Neural progenitor cell (in vitro differentiated cells): ENCODE measurements around the gene HS3ST2. TPM values are rescaled to one million over a fixed set of nuclear protein-coding genes. Genes with fewer than 3 reads are reported as not detected.

ENCODE experiments used
- DNase-seq: peaks from one replicate; pipeline ENCODE4 v3.0.0-alpha.2; 2016; ENCODE audit warnings: low spot score
- H2AFZ ChIP-seq: fragments of 200-600 bp; sonication (generic); replicated peaks from 2 replicates; pipeline ENCODE4 v1.6.1; 2016; ENCODE audit warnings: antibody characterized with exemption
- H3F3A ChIP-seq: fragments of 200-600 bp; sonication (generic); 2 replicates; pipeline ENCODE4 v1.6.1; 2016; ENCODE audit warnings: antibody characterized with exemption, low read depth
- H3K27ac ChIP-seq: fragments of 200-600 bp; sonication (generic); 2 replicates; pipeline ENCODE4 v1.5.1; 2016; ENCODE audit warnings: mild to moderate bottlenecking
- H3K27me3 ChIP-seq: fragments of 200-600 bp; sonication (generic); 2 replicates; pipeline ENCODE4 v1.6.1; 2016; ENCODE audit warnings: mild to moderate bottlenecking, moderate library complexity
- H3K36me3 ChIP-seq: fragments of 200-600 bp; sonication (generic); 2 replicates; pipeline ENCODE4 v1.5.1; 2016
- H3K4me1 ChIP-seq: fragments of 200-600 bp; sonication (generic); 2 replicates; pipeline ENCODE4 v1.6.1; 2016; ENCODE audit warnings: mixed run types
- H3K4me2 ChIP-seq: fragments of 200-600 bp; sonication (generic); 2 replicates; pipeline ENCODE4 v1.6.1; 2016
- H3K4me3 ChIP-seq: fragments of 200-600 bp; sonication (generic); 2 replicates; pipeline ENCODE4 v1.5.1; 2016
- H3K79me2 ChIP-seq: fragments of 200-600 bp; sonication (generic); 2 replicates; pipeline ENCODE4 v1.6.1; 2016; ENCODE audit warnings: low read depth
- H3K9ac ChIP-seq: fragments of 200-600 bp; sonication (generic); 2 replicates; pipeline ENCODE4 v1.6.1; 2016
- H3K9me3 ChIP-seq: fragments of 200-600 bp; sonication (generic); 2 replicates; pipeline ENCODE4 v1.5.1; 2016; ENCODE audit warnings: low read depth
- H4K20me1 ChIP-seq: fragments of 200-600 bp; sonication (generic); 2 replicates; pipeline ENCODE4 v1.6.1; 2016; ENCODE audit warnings: low read depth
- H3K27ac Mint-ChIP-seq: 3 replicates; pipeline ENCODE4 v1.8.0; 2021; ENCODE audit warnings: mixed read lengths
- H3K27me3 Mint-ChIP-seq: 2 replicates; pipeline ENCODE4 v1.8.0; 2022; ENCODE audit warnings: low read depth, mild to moderate bottlenecking, inconsistent platforms, moderate library complexity, mixed read lengths; ENCODE audit not compliant: insufficient read depth
- H3K36me3 Mint-ChIP-seq: 3 replicates; pipeline ENCODE4 v1.8.0; 2021; ENCODE audit warnings: mixed read lengths
- H3K4me1 Mint-ChIP-seq: 3 replicates; pipeline ENCODE4 v1.8.0; 2021; ENCODE audit warnings: mixed read lengths
- H3K4me3 Mint-ChIP-seq: 3 replicates; pipeline ENCODE4 v1.8.0; 2021; ENCODE audit warnings: mild to moderate bottlenecking, moderate library complexity, mixed read lengths
- H3K9me3 Mint-ChIP-seq: 3 replicates; pipeline ENCODE4 v1.8.0; 2020; ENCODE audit warnings: mixed read lengths
- EZH2 ChIP-seq: fragments of 200-600 bp; sonication (generic); IDR thresholded peaks from 2 replicates; pipeline ENCODE4 v1.6.1; 2017; ENCODE audit warnings: antibody characterized with exemption, mild to moderate bottlenecking, moderate library complexity
- EZH2phosphoT487 ChIP-seq: fragments of 200-600 bp; sonication (generic); IDR thresholded peaks from 2 replicates; pipeline ENCODE4 v1.6.1; 2017; ENCODE audit warnings: antibody characterized with exemption
- total RNA-seq: library from RNA; depleted of rRNA; stranded (reverse); fragments of >200 nt; gene quantifications from 2 replicates; pipeline ENCODE4 v1.2.3, GENCODE V29; 2015; ENCODE audit warnings: low replicate concordance
- TF ChIP-seq, protein P1 (sequence below): fragments of 200-600 bp; sonication (generic); IDR thresholded peaks from 2 replicates; pipeline ENCODE4 v1.5.1; 2017; ENCODE audit warnings: antibody characterized with exemption, mild to moderate bottlenecking

The HS3ST2 gene
- total RNA-seq, 1 donor from 2014 or later, result not detected

DNA sequence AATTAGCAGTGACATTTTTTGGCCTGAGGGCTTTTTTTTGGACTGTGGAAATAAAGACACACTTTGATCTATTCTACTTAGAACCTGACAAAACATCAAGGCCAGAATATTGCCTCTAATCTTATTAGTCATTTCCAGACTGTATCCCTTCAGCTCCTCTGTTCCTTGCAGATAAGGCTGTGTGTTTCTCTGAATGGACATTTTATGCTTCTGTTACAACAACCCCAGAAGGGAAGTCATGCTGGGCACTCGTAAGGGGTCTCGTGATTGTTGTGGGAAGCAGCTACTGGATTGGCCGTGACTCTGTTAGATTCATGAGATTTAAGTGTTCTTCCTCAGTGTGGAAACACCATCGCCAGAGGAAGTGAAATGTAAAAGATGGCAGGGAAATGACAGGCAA, 31.6 kb upstream of the HS3ST2 start:
- Mint-ChIP-seq H3K36me3 (no peaks in the 10 kb centered on the region), H3K4me1 (peaks cover 30% of the 10 kb centered on the region), H3K9me3 (no peaks in the 10 kb centered on the region), H3K27ac (peak overlapping the region; percentile 94), H3K4me3 (peak overlapping the region; percentile 70), H3K27me3 (peaks cover 5% of the 10 kb centered on the region)
- Histone ChIP-seq H3F3A (no peaks in the 10 kb centered on the region), H2AFZ (no peak overlapping the region), H3K27me3 (no peaks in the 10 kb centered on the region), H3K9ac (no peak overlapping the region), H3K79me2 (no peaks in the 10 kb centered on the region), H3K4me3 (no peak overlapping the region), H3K36me3 (no peaks in the 10 kb centered on the region), H3K4me2 (no peak overlapping the region), H3K27ac (no peak overlapping the region), H4K20me1 (no peaks in the 10 kb centered on the region), H3K4me1 (peaks cover 13% of the 10 kb centered on the region), H3K9me3 (no peaks in the 10 kb centered on the region)
- peak; percentile 15 for DNase-seq
- TF ChIP-seq, protein P1, sequence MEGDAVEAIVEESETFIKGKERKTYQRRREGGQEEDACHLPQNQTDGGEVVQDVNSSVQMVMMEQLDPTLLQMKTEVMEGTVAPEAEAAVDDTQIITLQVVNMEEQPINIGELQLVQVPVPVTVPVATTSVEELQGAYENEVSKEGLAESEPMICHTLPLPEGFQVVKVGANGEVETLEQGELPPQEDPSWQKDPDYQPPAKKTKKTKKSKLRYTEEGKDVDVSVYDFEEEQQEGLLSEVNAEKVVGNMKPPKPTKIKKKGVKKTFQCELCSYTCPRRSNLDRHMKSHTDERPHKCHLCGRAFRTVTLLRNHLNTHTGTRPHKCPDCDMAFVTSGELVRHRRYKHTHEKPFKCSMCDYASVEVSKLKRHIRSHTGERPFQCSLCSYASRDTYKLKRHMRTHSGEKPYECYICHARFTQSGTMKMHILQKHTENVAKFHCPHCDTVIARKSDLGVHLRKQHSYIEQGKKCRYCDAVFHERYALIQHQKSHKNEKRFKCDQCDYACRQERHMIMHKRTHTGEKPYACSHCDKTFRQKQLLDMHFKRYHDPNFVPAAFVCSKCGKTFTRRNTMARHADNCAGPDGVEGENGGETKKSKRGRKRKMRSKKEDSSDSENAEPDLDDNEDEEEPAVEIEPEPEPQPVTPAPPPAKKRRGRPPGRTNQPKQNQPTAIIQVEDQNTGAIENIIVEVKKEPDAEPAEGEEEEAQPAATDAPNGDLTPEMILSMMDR, result no peak
- TF ChIP-seq EZH2, result no peak
- TF ChIP-seq EZH2phosphoT487, result no peak

DNA sequence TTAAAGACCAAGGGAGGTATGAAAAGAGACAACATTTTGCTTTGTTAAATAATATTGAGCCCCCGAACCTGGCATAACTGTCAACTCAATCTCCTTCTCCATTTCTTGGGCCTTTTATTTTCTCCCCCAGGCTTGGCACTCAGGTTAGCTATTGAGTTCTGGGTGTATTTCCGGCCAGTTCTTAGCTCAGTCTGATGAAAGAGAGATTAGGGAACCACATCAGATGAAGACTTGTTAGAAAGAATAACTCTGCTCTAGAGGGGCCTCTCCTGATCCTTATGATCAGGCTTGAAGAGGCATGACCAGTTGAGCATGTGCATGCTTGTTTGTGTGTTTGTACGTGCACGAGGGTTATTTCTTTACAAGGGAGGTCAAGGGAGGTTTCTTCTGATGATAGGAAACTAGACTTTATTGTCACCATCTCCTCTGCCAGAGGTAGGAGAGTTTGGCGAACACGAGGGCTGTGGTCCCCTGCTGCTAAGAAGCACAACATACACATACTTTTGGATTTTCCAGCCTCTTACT, 29.2 kb upstream of the HS3ST2 start:
- no peak overlapping the region for H3K4me3 ChIP-seq
- H4K20me1 ChIP-seq, result no peaks in the 10 kb centered on the region
- Mint-ChIP-seq H3K4me3 (no peak overlapping the region), H3K9me3 (no peaks in the 10 kb centered on the region), H3K27ac (no peak overlapping the region), H3K27me3 (peaks cover 5% of the 10 kb centered on the region), H3K36me3 (no peaks in the 10 kb centered on the region), H3K4me1 (peaks cover 30% of the 10 kb centered on the region)
- no peaks in the 10 kb centered on the region for H3F3A ChIP-seq
- H3K79me2 ChIP-seq, result no peaks in the 10 kb centered on the region
- no peak overlapping the region for H3K27ac ChIP-seq
- no peaks in the 10 kb centered on the region for H3K36me3 ChIP-seq
- H2AFZ ChIP-seq, result no peak overlapping the region
- TF ChIP-seq, protein P1, result no peak
- TF ChIP-seq EZH2phosphoT487 (no peak), EZH2 (no peak)
- H3K9ac ChIP-seq, result no peak overlapping the region
- no peak overlapping the region for H3K4me2 ChIP-seq
- no peak for DNase-seq
- H3K27me3 ChIP-seq, result no peaks in the 10 kb centered on the region
- H3K4me1 ChIP-seq, result peaks cover 13% of the 10 kb centered on the region
- no peaks in the 10 kb centered on the region for H3K9me3 ChIP-seq

DNA sequence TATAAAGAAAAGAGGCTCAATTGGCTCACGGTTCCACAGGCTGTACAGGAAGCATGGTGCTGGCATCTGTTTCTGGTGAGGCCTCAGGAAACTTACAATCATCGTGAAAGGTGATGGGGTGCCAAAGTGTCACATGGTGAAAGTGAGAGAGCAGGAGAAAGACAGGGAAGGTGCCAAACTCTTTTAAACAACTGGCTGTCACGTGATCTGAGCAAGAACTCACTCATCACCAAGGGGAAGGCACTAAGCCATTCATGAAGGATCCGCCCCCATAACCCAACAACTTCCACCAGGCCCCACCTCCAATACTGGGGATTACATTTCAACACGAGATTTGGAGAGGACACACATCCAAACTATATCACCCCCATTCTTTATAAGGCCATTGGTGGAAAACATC, 28.4 kb upstream of the HS3ST2 start:
- Mint-ChIP-seq H3K4me3 (no peak overlapping the region), H3K27ac (no peak overlapping the region)
- peaks cover 13% of the 10 kb centered on the region for H3K4me1 ChIP-seq

More for the DNA sequence above, 28.4 kb upstream of the HS3ST2 start:
- no peak for DNase-seq
- Mint-ChIP-seq H3K36me3 (no peaks in the 10 kb centered on the region), H3K27me3 (peaks cover 5% of the 10 kb centered on the region), H3K4me1 (peaks cover 30% of the 10 kb centered on the region), H3K9me3 (no peaks in the 10 kb centered on the region)
- Histone ChIP-seq H3K27me3 (no peaks in the 10 kb centered on the region), H3K9ac (no peak overlapping the region), H3K9me3 (no peaks in the 10 kb centered on the region), H3K4me3 (no peak overlapping the region), H3K4me2 (no peak overlapping the region), H2AFZ (no peak overlapping the region), H4K20me1 (no peaks in the 10 kb centered on the region), H3K79me2 (no peaks in the 10 kb centered on the region), H3K27ac (no peak overlapping the region), H3K36me3 (no peaks in the 10 kb centered on the region), H3F3A (no peaks in the 10 kb centered on the region)
- TF ChIP-seq, protein P1, result no peak
- no peak for TF ChIP-seq EZH2
- no peak for TF ChIP-seq EZH2phosphoT487
